Esophagus squamous epithelium (tissue), 5 donors: ENCODE measurements around the gene MYBPC1. TPM values are rescaled to one million over a fixed set of nuclear protein-coding genes. Genes with fewer than 3 reads are reported as not detected.
"Not testable (repeated sequence)": the region's sequence is repeated elsewhere in the genome, so short reads cannot be mapped to it uniquely, and the experiment has no call there.

ENCODE experiments used
- DNase-seq: peaks from one replicate; lab custom pipeline; 2025; lab: John Stamatoyannopoulos, UW
- H3K27ac ChIP-seq, 4 donors: fragments of 200-600 bp; sonication (generic); one replicate each; pipeline ENCODE4 v1.5.1; 2016 to 2019; ENCODE audit warnings: mild to moderate bottlenecking in 1 of 4
- H3K27me3 ChIP-seq, 4 donors: fragments of 200-600 bp; sonication (generic); 1 replicate in 3 of 4; 2 replicates in 1 of 4; pipeline versions ENCODE4 v1.5.1 to v1.6.0; 2017 to 2021; ENCODE audit warnings: antibody characterized with exemption in 1 of 4
- H3K36me3 ChIP-seq, 3 donors: fragments of 200-600 bp; sonication (generic); one replicate each; pipeline ENCODE4 v1.5.1; 2016 to 2019
- H3K4me1 ChIP-seq, 3 donors: fragments of 200-600 bp; sonication (generic); one replicate each; pipeline ENCODE4 v1.5.1; 2017 to 2019
- H3K4me3 ChIP-seq, 4 donors: fragments of 200-600 bp; sonication (generic); 1 replicate in 3 of 4; 2 replicates in 1 of 4; pipeline ENCODE4 v1.5.1; 2016 to 2019; ENCODE audit warnings: mild to moderate bottlenecking in 2 of 4, moderate library complexity in 1 of 4
- H3K9me3 ChIP-seq, 3 donors: fragments of 200-600 bp; sonication (generic); one replicate each; pipeline ENCODE4 v1.5.1; 2016 to 2019
- POLR2A ChIP-seq, 4 donors: fragments of 450-650 bp; IDR thresholded peaks; one replicate each; pipeline ENCODE4 v1.6.1; 2017; ENCODE audit warnings: antibody characterized with exemption in 4 of 4, mild to moderate bottlenecking in 4 of 4, moderate library complexity in 3 of 4
- WGBS, 2 donors: methylation state at CpG; one replicate each; pipeline ENCODE4 v1.1.5; 2018; 5-methylcytosine and 5-hydroxymethylcytosine counted together
- intact Hi-C: fragments of 100-400 bp; cut with DNase I; formaldehyde crosslinking; loops from one replicate; pipeline ENCODE4 v1.15.0; 2022
- total RNA-seq, 4 donors: library from RNA; depleted of rRNA; stranded (reverse); fragments of >200 nt; gene quantifications; one replicate each; pipeline ENCODE4 v1.1.0, GENCODE V29; 2016
- TF ChIP-seq, protein P1 (sequence below), 6 experiments: fragments of 450-650 bp in 4 of 6; fragments of 200-600 bp in 2 of 6; sonication (generic) in 2 of 6; IDR thresholded peaks; one replicate each; pipeline ENCODE4 v1.5.1; 2016 to 2019; ENCODE audit warnings: antibody characterized with exemption in 6 of 6, mild to moderate bottlenecking in 4 of 6, moderate library complexity in 4 of 6
- donor health status: DM: yes; HTN: yes; CAD: no.

Gene MYBPC1
- total RNA-seq, 4 donors from 2014 or later: not detected

DNA sequence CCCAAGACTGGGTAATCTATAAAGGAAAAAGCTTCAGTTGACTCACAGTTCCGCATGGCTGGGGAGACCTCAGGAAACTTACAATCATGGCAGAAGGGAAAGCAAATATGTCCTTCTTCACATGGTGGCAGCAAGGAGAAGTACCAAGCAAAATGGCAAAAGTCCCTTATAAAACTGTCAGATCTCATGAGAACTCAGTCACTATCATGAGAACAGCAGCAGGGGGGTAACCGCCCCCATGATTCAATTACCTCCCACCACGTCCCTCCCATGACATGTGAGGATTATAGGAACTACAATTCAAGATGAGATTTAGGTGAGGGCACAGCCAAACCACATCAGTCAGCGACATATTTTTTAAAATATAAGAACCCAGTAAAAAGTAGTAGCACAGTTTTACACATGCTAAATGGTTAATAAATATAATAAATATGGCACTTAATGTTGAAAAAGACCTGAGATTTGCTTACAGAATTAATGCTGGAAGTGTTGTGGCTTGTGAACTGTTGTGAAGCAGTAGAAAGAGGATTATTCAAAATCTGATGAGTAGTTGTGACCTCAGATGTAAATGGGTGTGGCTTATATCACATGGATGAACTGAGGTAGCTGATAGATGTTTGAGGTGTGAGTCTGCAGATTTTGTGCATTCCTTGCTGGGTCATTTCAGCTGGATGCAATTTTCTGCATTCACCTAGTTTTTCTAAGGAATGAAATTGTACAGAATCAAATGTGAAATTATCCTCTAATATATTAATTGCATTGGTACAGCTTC lies 55.8 kb downstream of the MYBPC1 start:
- no peak for DNase-seq
- intact Hi-C loops: no loop called here
- H3K27ac ChIP-seq: no peak overlapping the region
- no peak overlapping the region for H3K4me3 ChIP-seq
- 69 to 87% methylated on average over 4 of the region's 4 CpGs for WGBS, 2 donors
- H3K9me3 ChIP-seq: no peaks in the 10 kb centered on the region
- no peaks in the 10 kb centered on the region for H3K36me3 ChIP-seq
- H3K4me1 ChIP-seq: no peaks in the 10 kb centered on the region
- no peak for TF ChIP-seq POLR2A (IDR thresholded peaks at IDR 0.05)
- TF ChIP-seq, protein P1, sequence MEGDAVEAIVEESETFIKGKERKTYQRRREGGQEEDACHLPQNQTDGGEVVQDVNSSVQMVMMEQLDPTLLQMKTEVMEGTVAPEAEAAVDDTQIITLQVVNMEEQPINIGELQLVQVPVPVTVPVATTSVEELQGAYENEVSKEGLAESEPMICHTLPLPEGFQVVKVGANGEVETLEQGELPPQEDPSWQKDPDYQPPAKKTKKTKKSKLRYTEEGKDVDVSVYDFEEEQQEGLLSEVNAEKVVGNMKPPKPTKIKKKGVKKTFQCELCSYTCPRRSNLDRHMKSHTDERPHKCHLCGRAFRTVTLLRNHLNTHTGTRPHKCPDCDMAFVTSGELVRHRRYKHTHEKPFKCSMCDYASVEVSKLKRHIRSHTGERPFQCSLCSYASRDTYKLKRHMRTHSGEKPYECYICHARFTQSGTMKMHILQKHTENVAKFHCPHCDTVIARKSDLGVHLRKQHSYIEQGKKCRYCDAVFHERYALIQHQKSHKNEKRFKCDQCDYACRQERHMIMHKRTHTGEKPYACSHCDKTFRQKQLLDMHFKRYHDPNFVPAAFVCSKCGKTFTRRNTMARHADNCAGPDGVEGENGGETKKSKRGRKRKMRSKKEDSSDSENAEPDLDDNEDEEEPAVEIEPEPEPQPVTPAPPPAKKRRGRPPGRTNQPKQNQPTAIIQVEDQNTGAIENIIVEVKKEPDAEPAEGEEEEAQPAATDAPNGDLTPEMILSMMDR (IDR thresholded peaks at IDR 0.05): no peak
- H3K27me3 ChIP-seq: peaks cover 0 to 4% (median 0%) of the 10 kb centered on the region in 4 donors

DNA sequence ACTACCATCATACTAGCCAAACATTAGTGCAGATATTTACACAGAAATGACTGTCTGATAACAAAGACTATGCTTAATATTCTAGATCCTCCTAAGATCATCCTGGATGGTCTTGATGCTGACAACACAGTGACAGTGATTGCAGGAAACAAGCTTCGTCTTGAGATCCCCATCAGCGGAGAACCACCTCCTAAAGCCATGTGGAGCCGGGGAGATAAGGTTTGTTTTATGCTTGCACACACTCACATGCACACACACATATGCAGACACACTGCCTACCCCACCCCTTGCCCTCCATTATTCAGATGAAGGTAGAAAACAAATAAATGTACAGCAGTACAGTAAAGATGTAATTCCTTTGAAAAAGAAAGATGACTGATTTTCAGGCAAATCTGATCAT lies 58.3 kb downstream of the MYBPC1 start:
- TF ChIP-seq POLR2A (IDR thresholded peaks at IDR 0.05): no peak
- TF ChIP-seq, protein P1 (IDR thresholded peaks at IDR 0.05): no peak
- Histone ChIP-seq H3K4me1 (no peaks in the 10 kb centered on the region), H3K4me3 (no peak overlapping the region), H3K36me3 (no peaks in the 10 kb centered on the region), H3K27me3 (peaks cover 0 to 4% (median 0%) of the 10 kb centered on the region in 4 donors), H3K27ac (no peak overlapping the region), H3K9me3 (no peaks in the 10 kb centered on the region)
- intact Hi-C loops: no loop called here
- WGBS, 2 donors: 74 to 81% methylated on average over 3 of the region's 3 CpGs
- DNase-seq: no peak

DNA sequence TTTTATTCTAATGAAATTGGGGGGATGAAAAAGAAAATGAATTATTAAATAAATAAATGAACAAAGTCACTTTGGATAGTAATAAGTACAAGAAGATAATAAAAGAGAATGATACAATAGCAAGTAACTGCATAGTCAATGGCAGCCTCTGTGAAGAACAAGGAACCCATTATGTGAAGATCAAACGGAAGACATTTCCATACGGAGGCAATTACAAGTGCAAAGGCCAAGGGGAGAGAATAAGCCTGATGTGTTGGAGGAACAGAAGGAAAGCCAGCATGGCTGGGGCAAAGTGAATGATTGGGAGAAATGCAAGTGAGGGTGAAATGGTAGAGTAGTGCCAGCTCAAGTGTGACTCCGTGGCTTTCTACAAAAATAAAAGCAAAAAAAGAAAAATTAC lies 58.7 kb downstream of the MYBPC1 start:
- intact Hi-C loops: no loop called here
- TF ChIP-seq, protein P1 (IDR thresholded peaks at IDR 0.05): no peak
- TF ChIP-seq POLR2A (IDR thresholded peaks at IDR 0.05): no peak
- no peaks in the 10 kb centered on the region for H3K9me3 ChIP-seq
- H3K36me3 ChIP-seq: no peaks in the 10 kb centered on the region
- WGBS, 2 donors: 37 to 56% methylated on average over 3 of the region's 3 CpGs
- no peak for DNase-seq
- no peak overlapping the region for H3K27ac ChIP-seq
- H3K27me3 ChIP-seq: peaks cover 0 to 4% (median 0%) of the 10 kb centered on the region in 4 donors
- H3K4me3 ChIP-seq: no peak overlapping the region
- no peaks in the 10 kb centered on the region for H3K4me1 ChIP-seq

DNA sequence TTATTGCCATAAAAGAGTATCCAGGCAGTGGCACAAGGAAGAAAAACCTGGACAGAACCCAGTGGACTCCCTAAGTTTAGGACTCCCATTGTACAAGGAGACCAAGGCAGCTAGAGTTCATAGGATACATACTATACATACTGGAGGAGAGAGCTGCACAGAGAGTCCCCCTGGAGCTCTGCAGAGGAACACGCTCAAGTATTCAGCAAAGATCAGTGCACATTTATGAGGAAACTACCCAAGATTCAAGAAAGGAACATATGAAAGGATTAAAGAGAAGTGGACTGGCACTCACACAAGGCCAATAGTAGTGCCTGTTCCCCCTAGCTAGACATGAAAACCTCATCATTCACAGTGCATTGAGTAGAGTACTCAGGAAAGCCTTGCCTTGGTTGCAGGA lies 59.7 kb downstream of the MYBPC1 start:
- Histone ChIP-seq H3K9me3 (no peaks in the 10 kb centered on the region), H3K4me1 (no peaks in the 10 kb centered on the region), H3K27me3 (peaks cover 0 to 4% (median 0%) of the 10 kb centered on the region in 4 donors), H3K27ac (no peak overlapping the region), H3K4me3 (no peak overlapping the region), H3K36me3 (no peaks in the 10 kb centered on the region)
- WGBS, 2 donors: 89 to 94% methylated on average over 1 of the region's 1 CpG
- no peak for DNase-seq
- TF ChIP-seq POLR2A (IDR thresholded peaks at IDR 0.05): no peak
- TF ChIP-seq, protein P1 (IDR thresholded peaks at IDR 0.05): no peak
- intact Hi-C loops: no loop called here

DNA sequence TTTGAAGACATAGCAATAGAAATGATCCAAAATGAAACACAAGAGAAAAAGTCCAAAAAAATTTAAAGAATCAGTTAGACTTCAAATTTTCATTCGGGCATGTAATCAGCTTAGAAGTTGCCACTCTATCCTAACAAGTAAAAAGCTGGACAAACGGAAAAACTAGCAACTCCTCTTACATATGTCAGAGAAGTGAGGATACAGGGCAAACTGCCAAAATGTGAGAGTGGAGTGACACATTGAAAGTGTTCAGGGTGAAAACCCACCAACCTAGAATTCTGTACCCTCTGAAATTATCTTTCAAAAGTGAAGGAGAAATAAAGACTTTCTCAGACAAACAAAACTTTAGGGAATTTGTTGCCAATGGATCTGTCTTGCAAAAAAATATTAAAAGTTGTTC lies 60.6 kb downstream of the MYBPC1 start:
- DNase-seq: no peak
- H3K9me3 ChIP-seq: no peaks in the 10 kb centered on the region
- TF ChIP-seq POLR2A (IDR thresholded peaks at IDR 0.05): no peak
- TF ChIP-seq, protein P1 (IDR thresholded peaks at IDR 0.05): no peak
- 72 to 73% methylated on average over 2 of the region's 2 CpGs for WGBS, 2 donors
- H3K27me3 ChIP-seq: peaks cover 0 to 4% (median 0%) of the 10 kb centered on the region in 4 donors
- H3K36me3 ChIP-seq: no peaks in the 10 kb centered on the region
- intact Hi-C loops: no loop called here
- no peaks in the 10 kb centered on the region for H3K4me1 ChIP-seq
- H3K27ac ChIP-seq: no peak overlapping the region
- no peak overlapping the region for H3K4me3 ChIP-seq

DNA sequence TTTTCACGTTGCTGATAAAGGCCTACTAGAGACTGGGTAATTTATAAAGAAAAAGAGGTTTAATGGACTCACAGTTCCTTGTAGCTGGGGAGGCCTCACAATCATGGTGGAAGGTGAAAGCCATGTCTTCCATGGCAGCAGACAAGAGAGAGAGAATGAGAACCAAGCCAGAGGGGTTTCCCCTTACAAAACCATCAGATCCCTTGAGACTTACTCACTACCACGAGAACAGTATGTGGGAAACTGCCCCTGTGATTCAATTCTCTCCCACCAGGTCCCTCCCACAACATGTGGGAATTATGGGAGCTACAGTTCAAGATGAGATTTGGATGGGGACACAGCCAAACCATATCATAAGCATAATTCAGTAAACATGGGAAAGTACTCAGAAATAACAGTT lies 65.9 kb downstream of the MYBPC1 start:
- intact Hi-C loops: not testable (repeated sequence)

More for the DNA sequence above, 65.9 kb downstream of the MYBPC1 start:
- H3K4me3 ChIP-seq, H3K4me1 ChIP-seq, H3K36me3 ChIP-seq, DNase-seq, H3K27ac ChIP-seq, H3K27me3 ChIP-seq, H3K9me3 ChIP-seq: not testable (repeated sequence)
- WGBS, 2 donors: 63 to 81% methylated on average over 2 of the region's 2 CpGs
